Hepatocyte (in vitro differentiated cells): Measurements from ENCODE around the gene SLC5A5. TPM values are rescaled to one million over a fixed set of nuclear protein-coding genes. Genes with fewer than 3 reads are reported as not detected.

Experiments
- DNase-seq: peaks from one replicate; pipeline ENCODE4 v3.0.0-alpha.2; 2016; ENCODE audit warnings: low spot score
- H2AFZ ChIP-seq: fragments of 200-600 bp; sonication (generic); 2 replicates; pipeline ENCODE4 v1.6.0; 2016; ENCODE audit warnings: antibody characterized with exemption, mild to moderate bottlenecking
- H3K27ac ChIP-seq: fragments of 200-600 bp; sonication (generic); 2 replicates; pipeline ENCODE4 v1.5.1; 2016; ENCODE audit warnings: mild to moderate bottlenecking
- H3K27me3 ChIP-seq: fragments of 200-600 bp; sonication (generic); 2 replicates; pipeline ENCODE4 v1.6.1; 2016
- H3K36me3 ChIP-seq: fragments of 200-600 bp; sonication (generic); replicated peaks from 2 replicates; pipeline ENCODE4 v1.5.1; 2016; ENCODE audit warnings: low read depth; ENCODE audit not compliant: insufficient read depth
- H3K4me1 ChIP-seq: fragments of 200-600 bp; sonication (generic); 2 replicates; pipeline ENCODE4 v1.5.1; 2016; ENCODE audit warnings: mild to moderate bottlenecking, moderate library complexity; ENCODE audit not compliant: insufficient read depth
- H3K4me2 ChIP-seq: fragments of 200-600 bp; sonication (generic); 2 replicates; pipeline ENCODE4 v1.6.0; 2016
- H3K4me3 ChIP-seq: fragments of 200-600 bp; sonication (generic); 2 replicates; pipeline ENCODE4 v1.5.1; 2016; ENCODE audit warnings: mild to moderate bottlenecking
- H3K79me2 ChIP-seq: fragments of 200-600 bp; sonication (generic); 2 replicates; pipeline ENCODE4 v1.6.0; 2017; ENCODE audit warnings: mild to moderate bottlenecking
- H3K9me2 ChIP-seq: fragments of 200-600 bp; sonication (generic); replicated peaks from 2 replicates; pipeline ENCODE4 v1.6.0; 2017; ENCODE audit warnings: mild to moderate bottlenecking; ENCODE audit not compliant: insufficient read depth
- H3K9me3 ChIP-seq: fragments of 200-600 bp; sonication (generic); 2 replicates; pipeline ENCODE4 v1.5.1; 2016; ENCODE audit warnings: low read depth, mild to moderate bottlenecking
- H4K20me1 ChIP-seq: fragments of 200-600 bp; sonication (generic); 2 replicates; pipeline ENCODE4 v1.6.0; 2016; ENCODE audit warnings: mild to moderate bottlenecking; ENCODE audit not compliant: insufficient read depth, poor library complexity, severe bottlenecking
- CTCF ChIP-seq: fragments of 200-600 bp; sonication (generic); IDR thresholded peaks from 2 replicates; pipeline ENCODE4 v1.5.1; 2016; ENCODE audit warnings: antibody characterized with exemption, mild to moderate bottlenecking; ENCODE audit not compliant: poor library complexity
- EZH2 ChIP-seq: fragments of 200-600 bp; sonication (generic); IDR thresholded peaks from 2 replicates; pipeline ENCODE4 v1.6.1; 2016; ENCODE audit warnings: antibody characterized with exemption, mild to moderate bottlenecking, borderline replicate concordance
- EZH2phosphoT487 ChIP-seq: fragments of 200-600 bp; sonication (generic); IDR thresholded peaks from one replicate; pipeline ENCODE4 v1.6.1; 2018; ENCODE audit warnings: antibody characterized with exemption, mild to moderate bottlenecking, low read depth, moderate library complexity; ENCODE audit not compliant: unreplicated experiment, severe bottlenecking
- WGBS: methylation state at CpG from one replicate; pipeline ENCODE4 v1.1.6; 2016; ENCODE audit warnings: low lambda C conversion rate; ENCODE audit errors: missing lambda C conversion rate; 5-methylcytosine and 5-hydroxymethylcytosine counted together
- polyA plus RNA-seq: library from polyadenylated mRNA; unstranded; fragments of >200 nt; fragmentation: Nextera tagmentation; extraction: Ambion mirVana; gene quantifications from 2 replicates; pipeline ENCODE4 v1.2.1, GENCODE V29; 2016
- total RNA-seq: library from RNA; depleted of rRNA; stranded (reverse); fragments of >200 nt; gene quantifications from 2 replicates; pipeline ENCODE4 v1.2.3, GENCODE V29; 2014

Gene SLC5A5
- total and polyA plus RNA-seq, 2 experiments from 2014 or later = 0.03 TPM; not detected in 1

DNA sequence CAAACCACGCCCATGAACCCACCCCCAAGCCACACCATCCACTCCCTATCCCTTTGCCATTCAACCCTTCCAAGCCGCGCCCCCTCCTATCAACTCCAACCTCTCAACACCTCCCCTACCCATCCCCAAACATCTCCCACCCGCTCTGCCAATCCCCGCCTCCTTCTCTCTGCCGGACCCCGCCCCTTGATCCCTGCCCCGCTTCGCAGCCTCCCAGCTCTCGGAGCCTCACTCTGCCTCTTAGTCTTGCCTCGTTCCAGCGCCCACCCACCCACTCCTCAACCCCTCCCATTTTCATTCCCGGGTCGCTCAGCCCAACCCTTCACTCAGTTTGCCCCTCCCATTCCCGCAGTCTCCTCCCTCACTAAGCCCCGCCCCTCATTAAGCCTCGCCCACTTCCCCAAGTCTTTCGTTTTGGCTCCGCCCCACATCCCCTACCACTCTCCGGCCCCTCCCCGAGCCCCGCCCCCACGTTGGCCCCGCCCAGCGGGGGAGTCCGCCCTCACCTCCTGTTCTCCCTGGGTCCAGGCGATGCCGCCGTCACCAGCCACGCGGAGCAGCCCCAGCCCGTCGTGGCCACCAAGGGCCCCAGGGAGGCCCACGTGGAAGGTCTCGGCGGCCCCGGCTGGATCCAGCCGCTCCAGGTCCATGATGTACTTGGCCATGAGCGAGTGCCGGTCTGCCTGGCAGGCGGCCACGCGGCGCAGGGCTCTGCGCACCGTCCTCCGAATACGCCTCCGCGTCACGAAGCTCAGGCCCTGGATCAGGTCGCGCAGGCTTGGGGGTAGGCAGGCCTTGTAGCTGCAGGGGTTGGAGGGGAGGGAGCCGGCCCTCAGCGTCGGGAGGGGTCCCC, 29.7 kb upstream of the SLC5A5 start:
- peak overlapping the region; percentile 68 for H3K4me2 ChIP-seq
- 11% methylated on average over 34 of the region's 56 CpGs for WGBS
- DNase-seq = peak; percentile 90
- no peaks in the 10 kb centered on the region for H3K9me2 ChIP-seq
- no peak overlapping the region for H3K4me3 ChIP-seq
- no peak overlapping the region for H3K27ac ChIP-seq
- H3K27me3 ChIP-seq = peaks cover 21% of the 10 kb centered on the region
- TF ChIP-seq EZH2 (no peak), CTCF (no peak), EZH2phosphoT487 (no peak)
- H3K36me3 ChIP-seq = no peaks in the 10 kb centered on the region
- no peaks in the 10 kb centered on the region for H4K20me1 ChIP-seq
- no peaks in the 10 kb centered on the region for H3K79me2 ChIP-seq
- H3K9me3 ChIP-seq = no peaks in the 10 kb centered on the region
- peaks cover 5% of the 10 kb centered on the region for H3K4me1 ChIP-seq
- peak overlapping the region; percentile 56 for H2AFZ ChIP-seq

GRCh38 chr19:17842663-17843291, 29.0 kb upstream of the SLC5A5 start:
- Histone ChIP-seq H3K4me2 (peak overlapping the region; percentile 68), H3K27me3 (peaks cover 21% of the 10 kb centered on the region)

DNA sequence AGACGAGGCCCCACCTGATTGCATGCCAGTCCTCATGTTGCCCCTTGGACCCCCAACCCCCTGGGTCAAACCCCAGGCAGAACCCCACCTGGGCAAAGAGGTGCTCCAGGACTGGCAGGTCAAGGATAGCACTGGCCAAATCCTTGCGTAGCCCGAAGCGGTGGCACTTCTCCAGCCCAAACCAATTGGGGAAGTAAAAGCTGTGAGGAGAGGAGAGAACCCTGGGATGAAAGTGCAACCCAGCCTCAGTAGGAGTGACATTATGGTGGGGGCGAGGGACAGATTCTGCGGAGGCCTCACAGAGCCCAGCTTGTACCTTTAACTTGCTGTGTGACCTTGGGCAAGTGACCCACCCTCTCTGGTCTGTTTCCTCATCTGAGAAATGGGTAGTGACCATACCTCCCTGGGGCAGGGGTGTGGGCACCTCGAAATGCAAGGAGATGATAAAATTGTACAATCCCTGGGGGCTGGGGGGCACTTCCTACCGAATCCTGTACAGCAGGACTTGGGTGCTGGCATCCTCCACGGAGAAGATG, 28.4 kb upstream of the SLC5A5 start:
- 88% methylated on average over 8 of the region's 9 CpGs for WGBS
- no peak for TF ChIP-seq EZH2
- no peak for TF ChIP-seq CTCF
- TF ChIP-seq EZH2phosphoT487 = no peak

More at GRCh38 chr19:17842663-17843291, 29.0 kb upstream of the SLC5A5 start:
- no peak overlapping the region for H3K27ac ChIP-seq
- H3K36me3 ChIP-seq = no peaks in the 10 kb centered on the region
- 81% methylated on average over 20 of the region's 20 CpGs for WGBS
- H3K9me3 ChIP-seq = no peaks in the 10 kb centered on the region
- no peak for DNase-seq
- no peak overlapping the region for H3K4me3 ChIP-seq
- no peaks in the 10 kb centered on the region for H3K9me2 ChIP-seq
- peaks cover 5% of the 10 kb centered on the region for H3K4me1 ChIP-seq
- TF ChIP-seq CTCF (no peak), EZH2phosphoT487 (no peak), EZH2 (no peak)
- no peaks in the 10 kb centered on the region for H3K79me2 ChIP-seq
- no peak overlapping the region for H2AFZ ChIP-seq
- H4K20me1 ChIP-seq = no peaks in the 10 kb centered on the region

More for the DNA sequence above, 28.4 kb upstream of the SLC5A5 start:
- no peak for DNase-seq
- no peaks in the 10 kb centered on the region for H4K20me1 ChIP-seq
- no peaks in the 10 kb centered on the region for H3K79me2 ChIP-seq
- H3K4me1 ChIP-seq = peaks cover 5% of the 10 kb centered on the region
- H3K9me3 ChIP-seq = no peaks in the 10 kb centered on the region
- H3K4me3 ChIP-seq = no peak overlapping the region
- H3K36me3 ChIP-seq = no peaks in the 10 kb centered on the region
- no peaks in the 10 kb centered on the region for H3K9me2 ChIP-seq
- no peak overlapping the region for H3K4me2 ChIP-seq
- no peak overlapping the region for H2AFZ ChIP-seq
- peaks cover 21% of the 10 kb centered on the region for H3K27me3 ChIP-seq
- no peak overlapping the region for H3K27ac ChIP-seq
